ENCODE results near the gene SYT14.
A peak's percentile ranks its signal among the peaks of the same experiment; 100 is the strongest.
"Not testable (repeated sequence)": the region's sequence is repeated elsewhere in the genome, so short reads cannot be mapped to it uniquely, and the experiment has no call there.

The SYT14 gene

GRCh38 chr1:210112906-210113305 lies 174.9 kb downstream of the SYT14 start:
- DNase-seq (ENCODE audit: low read depth in 2 of 2, low spot score in 1 of 2), result not testable (repeated sequence)

GRCh38 chr1:210117198-210117597 lies 179.2 kb downstream of the SYT14 start:
- DNase-seq (ENCODE audit: low read depth in 2 of 2, low spot score in 1 of 2), result no peak

GRCh38 chr1:210117681-210118170 lies 179.7 kb downstream of the SYT14 start:
- no peak for DNase-seq (ENCODE audit: low read depth in 2 of 2, low spot score in 1 of 2)

GRCh38 chr1:210123383-210123782 lies 185.4 kb downstream of the SYT14 start:
- no peak for DNase-seq (ENCODE audit: low read depth in 2 of 2, low spot score in 1 of 2)

GRCh38 chr1:210123924-210124589 lies 186.0 kb downstream of the SYT14 start:
- no peak for DNase-seq (ENCODE audit: low read depth in 2 of 2, low spot score in 1 of 2)

- DNase-seq (ENCODE audit: low read depth in 2 of 2, low spot score in 1 of 2), result no peak
These were observed 186.7 kb downstream of the SYT14 start for GRCh38 chr1:210124736-210125135.

GRCh38 chr1:210125143-210125542 lies 187.1 kb downstream of the SYT14 start:
- DNase-seq (ENCODE audit: low read depth in 2 of 2, low spot score in 1 of 2), result no peak

- no peak for DNase-seq (ENCODE audit: low read depth in 2 of 2, low spot score in 1 of 2)
These were observed 191.1 kb downstream of the SYT14 start for GRCh38 chr1:210129092-210129491.

GRCh38 chr1:210129759-210130158 lies 191.7 kb downstream of the SYT14 start:
- no peak for DNase-seq (ENCODE audit: low read depth in 2 of 2, low spot score in 1 of 2)

- no peak for DNase-seq (ENCODE audit: low read depth in 2 of 2, low spot score in 1 of 2)
These were observed 194.6 kb downstream of the SYT14 start for GRCh38 chr1:210132582-210132981.

- DNase-seq (ENCODE audit: low read depth in 2 of 2, low spot score in 1 of 2), result peak in 1 of 2 donors; percentile 1
These were observed 205.5 kb downstream of the SYT14 start for GRCh38 chr1:210143465-210144062.

- DNase-seq (ENCODE audit: low read depth in 2 of 2, low spot score in 1 of 2), result no peak
These were observed 206.7 kb downstream of the SYT14 start for GRCh38 chr1:210144736-210145135.

GRCh38 chr1:210151052-210151672 lies 213.1 kb downstream of the SYT14 start:
- DNase-seq (ENCODE audit: low read depth in 2 of 2, low spot score in 1 of 2), result no peak

GRCh38 chr1:210159211-210159610 lies 221.2 kb downstream of the SYT14 start:
- DNase-seq (ENCODE audit: low read depth in 2 of 2, low spot score in 1 of 2), result no peak

- DNase-seq (ENCODE audit: low read depth in 2 of 2, low spot score in 1 of 2), result no peak
These were observed 232.2 kb downstream of the SYT14 start for GRCh38 chr1:210170220-210170619.

GRCh38 chr1:210174133-210174532 lies 236.1 kb downstream of the SYT14 start:
- no peak for DNase-seq (ENCODE audit: low read depth in 2 of 2, low spot score in 1 of 2)

GRCh38 chr1:210185063-210185462 lies 247.0 kb downstream of the SYT14 start:
- no peak for DNase-seq (ENCODE audit: low read depth in 2 of 2, low spot score in 1 of 2)

- DNase-seq (ENCODE audit: low read depth in 2 of 2, low spot score in 1 of 2), result not testable (repeated sequence)
These were observed 250.0 kb downstream of the SYT14 start for GRCh38 chr1:210187849-210188606.

- no peak for DNase-seq (ENCODE audit: low read depth in 2 of 2, low spot score in 1 of 2)
These were observed 251.4 kb downstream of the SYT14 start for GRCh38 chr1:210189426-210189825.

- no peak for DNase-seq (ENCODE audit: low read depth in 2 of 2, low spot score in 1 of 2)
These were observed 257.7 kb downstream of the SYT14 start for GRCh38 chr1:210195635-210196160.

GRCh38 chr1:210196266-210196665 lies 258.2 kb downstream of the SYT14 start:
- not testable (repeated sequence) for DNase-seq (ENCODE audit: low read depth in 2 of 2, low spot score in 1 of 2)
